ENCODE data around the gene GOLT1B. TPM values are rescaled to one million over a fixed set of nuclear protein-coding genes. Genes with fewer than 3 reads are reported as not detected.

GOLT1B gene
- total and polyA plus RNA-seq, 2 of the 13 experiments (the other 11 are each of a cell fraction or from before 2014, with no cell fraction given): 23.6 to 38.4 TPM

DNA sequence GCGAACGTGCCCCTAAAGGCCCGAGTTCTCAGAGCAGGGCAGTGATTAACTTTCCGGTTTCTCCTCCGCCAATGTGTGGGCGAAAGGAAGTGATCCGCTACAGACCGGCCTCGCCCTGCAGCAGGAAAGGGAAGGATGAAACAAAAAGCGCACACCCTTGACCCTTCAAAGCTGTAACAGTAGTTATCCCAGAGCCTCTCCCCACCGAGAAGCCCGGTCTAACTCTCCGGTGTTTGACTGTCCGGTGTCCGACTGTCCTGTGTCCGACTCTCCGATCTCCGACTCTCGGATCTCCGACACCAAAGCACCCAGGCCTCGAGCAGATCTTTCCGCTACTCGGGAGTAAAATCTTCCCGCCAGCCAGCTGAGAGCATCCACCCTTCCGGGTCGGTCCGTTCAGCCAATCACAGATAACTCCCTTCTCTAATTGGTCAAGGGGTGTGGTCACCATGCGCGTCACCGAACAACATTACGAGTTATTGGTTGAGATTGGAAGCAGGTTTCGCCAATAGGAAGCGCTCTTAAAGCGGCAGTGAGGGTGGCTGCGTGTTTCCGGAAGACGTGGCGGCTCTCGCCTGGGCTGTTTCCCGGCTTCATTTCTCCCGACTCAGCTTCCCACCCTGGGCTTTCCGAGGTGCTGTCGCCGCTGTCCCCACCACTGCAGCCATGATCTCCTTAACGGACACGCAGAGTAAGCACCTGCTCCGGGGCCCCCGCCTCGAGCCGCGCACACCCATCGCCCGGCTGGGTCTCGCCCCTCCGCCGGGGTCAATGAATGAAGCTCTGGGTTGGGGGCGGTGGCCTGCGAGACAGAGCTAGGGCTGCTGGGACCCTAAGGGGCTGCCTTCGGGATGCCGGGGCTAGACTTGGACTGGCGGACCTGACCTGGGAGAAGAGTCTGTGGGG, at the start of gene GOLT1B, which contains the start of gene RECQL (continued):
- TF ChIP-seq, protein P1, sequence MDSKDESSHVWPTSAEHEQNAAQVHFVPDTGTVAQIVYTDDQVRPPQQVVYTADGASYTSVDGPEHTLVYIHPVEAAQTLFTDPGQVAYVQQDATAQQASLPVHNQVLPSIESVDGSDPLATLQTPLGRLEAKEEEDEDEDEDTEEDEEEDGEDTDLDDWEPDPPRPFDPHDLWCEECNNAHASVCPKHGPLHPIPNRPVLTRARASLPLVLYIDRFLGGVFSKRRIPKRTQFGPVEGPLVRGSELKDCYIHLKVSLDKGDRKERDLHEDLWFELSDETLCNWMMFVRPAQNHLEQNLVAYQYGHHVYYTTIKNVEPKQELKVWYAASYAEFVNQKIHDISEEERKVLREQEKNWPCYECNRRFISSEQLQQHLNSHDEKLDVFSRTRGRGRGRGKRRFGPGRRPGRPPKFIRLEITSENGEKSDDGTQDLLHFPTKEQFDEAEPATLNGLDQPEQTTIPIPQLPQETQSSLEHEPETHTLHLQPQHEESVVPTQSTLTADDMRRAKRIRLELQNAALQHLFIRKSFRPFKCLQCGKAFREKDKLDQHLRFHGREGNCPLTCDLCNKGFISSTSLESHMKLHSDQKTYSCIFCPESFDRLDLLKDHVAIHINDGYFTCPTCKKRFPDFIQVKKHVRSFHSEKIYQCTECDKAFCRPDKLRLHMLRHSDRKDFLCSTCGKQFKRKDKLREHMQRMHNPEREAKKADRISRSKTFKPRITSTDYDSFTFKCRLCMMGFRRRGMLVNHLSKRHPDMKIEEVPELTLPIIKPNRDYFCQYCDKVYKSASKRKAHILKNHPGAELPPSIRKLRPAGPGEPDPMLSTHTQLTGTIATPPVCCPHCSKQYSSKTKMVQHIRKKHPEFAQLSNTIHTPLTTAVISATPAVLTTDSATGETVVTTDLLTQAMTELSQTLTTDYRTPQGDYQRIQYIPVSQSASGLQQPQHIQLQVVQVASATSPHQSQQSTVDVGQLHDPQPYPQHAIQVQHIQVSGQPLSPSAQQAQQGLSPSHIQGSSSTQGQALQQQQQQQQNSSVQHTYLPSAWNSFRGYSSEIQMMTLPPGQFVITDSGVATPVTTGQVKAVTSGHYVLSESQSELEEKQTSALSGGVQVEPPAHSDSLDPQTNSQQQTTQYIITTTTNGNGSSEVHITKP (CRISPR knock-in tag; IDR thresholded peaks at IDR 0.05; ENCODE audit: low read depth): no peak
- TF ChIP-seq ZSCAN25 (CRISPR knock-in tag; IDR thresholded peaks at IDR 0.05) (peak; percentile 62; the same call in 1 of the 2 replicates), KDM6A (CRISPR knock-in tag; IDR thresholded peaks at IDR 0.05; ENCODE audit: low read depth) (no peak), TAF1 (CRISPR knock-in tag; IDR thresholded peaks at IDR 0.05) (peak; percentile 61), ZNF335 (CRISPR knock-in tag; IDR thresholded peaks at IDR 0.05) (peak; percentile 29; the same call in 1 of the 2 replicates), DNMT3B (CRISPR knock-in tag; conservative IDR thresholded peaks at IDR 0.05) (0 out of 2 replicates have a peak, but pooled peaks have one; percentile 51), ZNF343 (CRISPR knock-in tag; IDR thresholded peaks at IDR 0.05) (no peak; the same call in 1 of the 2 replicates), ASH2L (IDR thresholded peaks at IDR 0.05; ENCODE audit: insufficient read length, low read depth, low read length) (peak; percentile 90), BRCA1 (CRISPR knock-in tag; IDR thresholded peaks at IDR 0.05) (no peak), SMAD1 (CRISPR knock-in tag; IDR thresholded peaks at IDR 0.05; ENCODE audit: borderline replicate concordance, low read depth) (no peak), ZNF3 (CRISPR knock-in tag; IDR thresholded peaks at IDR 0.05) (no peak), MIER3 (CRISPR knock-in tag; IDR thresholded peaks at IDR 0.05; ENCODE audit: borderline replicate concordance) (peak; percentile 37; the same call in 1 of the 2 replicates), PHF20 (CRISPR knock-in tag; IDR thresholded peaks at IDR 0.05) (peak; percentile 88), ELF4 (CRISPR knock-in tag; IDR thresholded peaks at IDR 0.05; ENCODE audit: borderline replicate concordance) (peak; percentile 99), ZNF10 (CRISPR knock-in tag; IDR thresholded peaks at IDR 0.05; ENCODE audit: borderline replicate concordance, low read depth) (no peak)
- TF ChIP-seq, protein P2, sequence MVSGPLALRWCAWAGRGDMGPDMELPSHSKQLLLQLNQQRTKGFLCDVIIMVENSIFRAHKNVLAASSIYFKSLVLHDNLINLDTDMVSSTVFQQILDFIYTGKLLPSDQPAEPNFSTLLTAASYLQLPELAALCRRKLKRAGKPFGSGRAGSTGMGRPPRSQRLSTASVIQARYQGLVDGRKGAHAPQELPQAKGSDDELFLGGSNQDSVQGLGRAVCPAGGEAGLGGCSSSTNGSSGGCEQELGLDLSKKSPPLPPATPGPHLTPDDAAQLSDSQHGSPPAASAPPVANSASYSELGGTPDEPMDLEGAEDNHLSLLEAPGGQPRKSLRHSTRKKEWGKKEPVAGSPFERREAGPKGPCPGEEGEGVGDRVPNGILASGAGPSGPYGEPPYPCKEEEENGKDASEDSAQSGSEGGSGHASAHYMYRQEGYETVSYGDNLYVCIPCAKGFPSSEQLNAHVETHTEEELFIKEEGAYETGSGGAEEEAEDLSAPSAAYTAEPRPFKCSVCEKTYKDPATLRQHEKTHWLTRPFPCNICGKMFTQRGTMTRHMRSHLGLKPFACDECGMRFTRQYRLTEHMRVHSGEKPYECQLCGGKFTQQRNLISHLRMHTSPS (CRISPR knock-in tag; IDR thresholded peaks at IDR 0.05; ENCODE audit: low read depth): no peak
- TF ChIP-seq, protein P3, sequence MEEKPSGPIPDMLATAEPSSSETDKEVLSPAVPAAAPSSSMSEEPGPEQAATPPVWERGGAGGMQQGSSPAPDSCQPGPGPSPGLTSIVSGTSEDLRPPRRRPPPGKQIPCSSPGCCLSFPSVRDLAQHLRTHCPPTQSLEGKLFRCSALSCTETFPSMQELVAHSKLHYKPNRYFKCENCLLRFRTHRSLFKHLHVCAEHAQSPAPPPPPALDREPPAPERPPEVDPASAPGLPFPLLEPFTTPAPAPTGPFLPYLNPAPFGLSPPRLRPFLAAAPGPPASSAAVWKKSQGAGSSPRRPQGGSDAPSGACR (CRISPR knock-in tag; IDR thresholded peaks at IDR 0.05): 0 out of 2 replicates have a peak, but pooled peaks have one; percentile 37
- TF ChIP-seq, protein P4, sequence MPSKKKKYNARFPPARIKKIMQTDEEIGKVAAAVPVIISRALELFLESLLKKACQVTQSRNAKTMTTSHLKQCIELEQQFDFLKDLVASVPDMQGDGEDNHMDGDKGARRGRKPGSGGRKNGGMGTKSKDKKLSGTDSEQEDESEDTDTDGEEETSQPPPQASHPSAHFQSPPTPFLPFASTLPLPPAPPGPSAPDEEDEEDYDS (CRISPR knock-in tag; IDR thresholded peaks at IDR 0.05): 0 out of 2 replicates have a peak, but pooled peaks have one; percentile 18
- TF ChIP-seq, protein P5, sequence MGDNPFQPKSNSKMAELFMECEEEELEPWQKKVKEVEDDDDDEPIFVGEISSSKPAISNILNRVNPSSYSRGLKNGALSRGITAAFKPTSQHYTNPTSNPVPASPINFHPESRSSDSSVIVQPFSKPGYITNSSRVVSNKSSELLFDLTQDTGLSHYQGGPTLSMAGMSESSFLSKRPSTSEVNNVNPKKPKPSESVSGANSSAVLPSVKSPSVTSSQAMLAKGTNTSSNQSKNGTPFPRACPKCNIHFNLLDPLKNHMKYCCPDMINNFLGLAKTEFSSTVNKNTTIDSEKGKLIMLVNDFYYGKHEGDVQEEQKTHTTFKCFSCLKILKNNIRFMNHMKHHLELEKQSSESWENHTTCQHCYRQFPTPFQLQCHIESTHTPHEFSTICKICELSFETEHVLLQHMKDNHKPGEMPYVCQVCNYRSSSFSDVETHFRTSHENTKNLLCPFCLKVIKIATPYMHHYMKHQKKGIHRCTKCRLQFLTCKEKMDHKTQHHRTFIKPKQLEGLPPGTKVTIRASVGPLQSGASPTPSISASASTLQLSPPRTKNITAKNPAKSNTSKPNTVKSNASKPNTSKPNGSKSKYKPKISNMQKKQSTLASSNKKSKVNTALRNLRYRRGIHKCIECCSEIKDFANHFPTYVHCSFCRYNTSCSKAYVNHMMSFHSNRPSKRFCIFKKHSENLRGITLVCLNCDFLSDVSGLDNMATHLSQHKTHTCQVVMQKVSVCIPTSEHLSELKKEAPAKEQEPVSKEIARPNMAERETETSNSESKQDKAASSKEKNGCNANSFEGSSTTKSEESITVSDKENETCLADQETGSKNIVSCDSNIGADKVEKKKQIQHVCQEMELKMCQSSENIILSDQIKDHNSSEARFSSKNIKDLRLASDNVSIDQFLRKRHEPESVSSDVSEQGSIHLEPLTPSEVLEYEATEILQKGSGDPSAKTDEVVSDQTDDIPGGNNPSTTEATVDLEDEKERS (CRISPR knock-in tag; IDR thresholded peaks at IDR 0.05): no peak

Measured in HepG2 (cell line).